RKO (cell line): Measurements from ENCODE around the gene SASH3.
A peak's percentile ranks its signal among the peaks of the same experiment; 100 is the strongest.
"Not testable (repeated sequence)": the region's sequence is repeated elsewhere in the genome, so short reads cannot be mapped to it uniquely, and the experiment has no call there.

Experiments used
- DNase-seq: peaks from one replicate; pipeline ENCODE4 v3.0.0-alpha.2; 2016; ENCODE audit warnings: low spot score

The SASH3 gene

GRCh38 chrX:129779747-129780146 lies at the start of gene SASH3:
SASH3 (plus strand) TSS chrX:129779949; CDS start chrX:129780098, 149 bp downstream.
- no peak for DNase-seq

GRCh38 chrX:129731228-129731627 lies 48.5 kb upstream of the SASH3 start:
- no peak for DNase-seq

- DNase-seq, result no peak
Observed at GRCh38 chrX:129732857-129733256, 46.9 kb upstream of the SASH3 start.

GRCh38 chrX:129733335-129733734 lies 46.4 kb upstream of the SASH3 start:
- DNase-seq, result no peak

GRCh38 chrX:129736491-129736890 lies 43.3 kb upstream of the SASH3 start:
- DNase-seq, result no peak

- no peak for DNase-seq
Observed at GRCh38 chrX:129737916-129738315, 41.8 kb upstream of the SASH3 start.

- no peak for DNase-seq
Observed at GRCh38 chrX:129738466-129739308, 41.1 kb upstream of the SASH3 start, which contains the start of gene XPNPEP2. XPNPEP2 (plus strand) TSS chrX:129738979; CDS start chrX:129739214, 235 bp downstream.

GRCh38 chrX:129739578-129739977 lies 40.2 kb upstream of the SASH3 start:
- no peak for DNase-seq

- DNase-seq, result no peak
Observed at GRCh38 chrX:129741880-129742758, 37.6 kb upstream of the SASH3 start.

- not testable (repeated sequence) for DNase-seq
Observed at GRCh38 chrX:129742759-129743152, 37.0 kb upstream of the SASH3 start.

- no peak for DNase-seq
Observed at GRCh38 chrX:129743821-129744220, 35.9 kb upstream of the SASH3 start.

GRCh38 chrX:129744861-129745321 lies 34.9 kb upstream of the SASH3 start:
- no peak for DNase-seq

GRCh38 chrX:129746557-129747470 lies 32.9 kb upstream of the SASH3 start:
- DNase-seq, result no peak

- no peak for DNase-seq
Observed at GRCh38 chrX:129747533-129747932, 32.2 kb upstream of the SASH3 start.

- DNase-seq, result no peak
Observed at GRCh38 chrX:129748305-129748704, 31.4 kb upstream of the SASH3 start.

GRCh38 chrX:129749069-129749468 lies 30.7 kb upstream of the SASH3 start:
- no peak for DNase-seq

- no peak for DNase-seq
Observed at GRCh38 chrX:129750971-129751370, 28.8 kb upstream of the SASH3 start.

GRCh38 chrX:129754056-129755024 lies 25.4 kb upstream of the SASH3 start:
- no peak for DNase-seq

GRCh38 chrX:129755779-129756650 lies 23.7 kb upstream of the SASH3 start:
- peak; percentile 5 for DNase-seq
